SK-N-SH treated with all-trans-retinoic acid at 6 μM for 48 hours (cell line): Measurements from ENCODE around the gene TERB1.

Source experiments
- ATAC-seq: fragments of 200-7000 bp; cut with Tn5 transposase; 3 replicates; pipeline ENCODE4 v1.9.1; 2020; ENCODE audit warnings: mild to moderate bottlenecking, moderate library complexity
- ARNTL ChIP-seq: fragments of 450-650 bp; formaldehyde crosslinking; IDR thresholded peaks from 2 replicates; pipeline ENCODE4 v1.5.0; 2020; ENCODE audit warnings: low read depth, mild to moderate bottlenecking, moderate library complexity, borderline replicate concordance
- BACH2 ChIP-seq: fragments of 250-450 bp; sonication (Bioruptor Pico); IDR thresholded peaks from 2 replicates; pipeline ENCODE4 v1.9.0; 2021; ENCODE audit warnings: mild to moderate bottlenecking, borderline replicate concordance
- CSDC2 ChIP-seq: fragments of 250-450 bp; sonication (Bioruptor Pico); IDR thresholded peaks from 2 replicates; pipeline ENCODE4 v1.5.0; 2020; ENCODE audit warnings: mild to moderate bottlenecking, moderate library complexity
- CSRNP3 ChIP-seq: fragments of 250-450 bp; sonication (Bioruptor Pico); IDR thresholded peaks from 2 replicates; pipeline ENCODE4 v1.5.1; 2021; ENCODE audit warnings: mild to moderate bottlenecking, moderate library complexity
- ESRRG ChIP-seq: fragments of 250-450 bp; sonication (Bioruptor Pico); IDR thresholded peaks from 2 replicates; pipeline ENCODE4 v1.6.1; 2021; ENCODE audit warnings: mild to moderate bottlenecking
- GLIS3 ChIP-seq: fragments of 250-450 bp; sonication (Bioruptor Pico); IDR thresholded peaks from 2 replicates; pipeline ENCODE4 v1.5.0; 2020; ENCODE audit warnings: mild to moderate bottlenecking, moderate library complexity
- ISL1 ChIP-seq: fragments of 250-450 bp; sonication (Bioruptor Pico); IDR thresholded peaks from 2 replicates; pipeline ENCODE4 v2.1.2; 2022; ENCODE audit warnings: mild to moderate bottlenecking, moderate library complexity
- OSR1 ChIP-seq: fragments of 250-450 bp; sonication (Bioruptor Pico); IDR thresholded peaks from 2 replicates; pipeline ENCODE4 v1.8.0; 2022; ENCODE audit warnings: moderate library complexity, mild to moderate bottlenecking, inconsistent platforms
- PATZ1 ChIP-seq: fragments of 250-450 bp; sonication (Bioruptor Pico); IDR thresholded peaks from 2 replicates; pipeline ENCODE4 v1.8.0; 2020; ENCODE audit warnings: mild to moderate bottlenecking, moderate library complexity, borderline replicate concordance
- POU6F1 ChIP-seq: fragments of 250-450 bp; sonication (Bioruptor Pico); IDR thresholded peaks from 2 replicates; pipeline ENCODE4 v1.8.0; 2021; ENCODE audit warnings: low read depth, mild to moderate bottlenecking, moderate library complexity, borderline replicate concordance
- PPARA ChIP-seq: fragments of 250-450 bp; sonication (Bioruptor Pico); IDR thresholded peaks from 2 replicates; pipeline ENCODE4 v1.5.0; 2020; ENCODE audit warnings: mild to moderate bottlenecking, borderline replicate concordance
- RARB ChIP-seq: fragments of 250-450 bp; sonication (Bioruptor Pico); IDR thresholded peaks from 2 replicates; pipeline ENCODE4 v1.8.0; 2021; ENCODE audit warnings: mild to moderate bottlenecking, moderate library complexity
- SNAI2 ChIP-seq: fragments of 250-450 bp; sonication (Bioruptor Pico); IDR thresholded peaks from 2 replicates; pipeline ENCODE4 v1.5.0; 2020; ENCODE audit warnings: mild to moderate bottlenecking, moderate library complexity
- TCF4 ChIP-seq: fragments of 250-450 bp; sonication (Bioruptor Pico); IDR thresholded peaks from 2 replicates; pipeline ENCODE4 v1.8.0; 2021; ENCODE audit warnings: mild to moderate bottlenecking, moderate library complexity, borderline replicate concordance
- TOX ChIP-seq: fragments of 250-450 bp; sonication (Bioruptor Pico); IDR thresholded peaks from 2 replicates; pipeline ENCODE4 v1.8.0; 2021; ENCODE audit warnings: mild to moderate bottlenecking, moderate library complexity, borderline replicate concordance
- ZC3H10 ChIP-seq: fragments of 250-450 bp; sonication (Bioruptor Pico); IDR thresholded peaks from 2 replicates; pipeline ENCODE4 v1.5.1; 2021; ENCODE audit warnings: mild to moderate bottlenecking, moderate library complexity
- ZFP3 ChIP-seq: fragments of 250-450 bp; sonication (Bioruptor Pico); IDR thresholded peaks from 2 replicates; pipeline ENCODE4 v1.5.0; 2020; ENCODE audit warnings: mild to moderate bottlenecking, moderate library complexity
- ZNF565 ChIP-seq: fragments of 450-650 bp; formaldehyde crosslinking; conservative IDR thresholded peaks from 2 replicates; pipeline ENCODE4 v1.5.0; 2020; ENCODE audit warnings: low read depth, mild to moderate bottlenecking, moderate library complexity
- ZNF70 ChIP-seq: fragments of 450-650 bp; formaldehyde crosslinking; IDR thresholded peaks from 2 replicates; pipeline ENCODE4 v1.5.0; 2020; ENCODE audit warnings: mild to moderate bottlenecking, moderate library complexity
- ZNF8 ChIP-seq: fragments of 450-650 bp; formaldehyde crosslinking; IDR thresholded peaks from 2 replicates; pipeline ENCODE4 v1.5.0; 2020; ENCODE audit warnings: mild to moderate bottlenecking, moderate library complexity
- TF ChIP-seq, protein P1 (sequence below): fragments of 250-450 bp; sonication (Bioruptor Pico); IDR thresholded peaks from 2 replicates; pipeline ENCODE4 v1.5.1; 2020; ENCODE audit warnings: low read depth, mild to moderate bottlenecking, moderate library complexity
- TF ChIP-seq, protein P2 (sequence below): fragments of 250-450 bp; sonication (Bioruptor Pico); IDR thresholded peaks from 2 replicates; pipeline ENCODE4 v1.5.0; 2020; ENCODE audit warnings: mild to moderate bottlenecking, moderate library complexity

Gene TERB1

GRCh38 chr16:66790130-66790733, 11.2 kb downstream of the TERB1 start:
- TF ChIP-seq ZNF70 (CRISPR knock-in tag) (no peak), TOX (CRISPR knock-in tag) (no peak), SNAI2 (CRISPR knock-in tag) (no peak), ZFP3 (CRISPR knock-in tag) (no peak), ZNF565 (no peak), TCF4 (CRISPR knock-in tag) (no peak), ZNF8 (CRISPR knock-in tag) (no peak), PPARA (no peak), OSR1 (CRISPR knock-in tag) (no peak), ARNTL (CRISPR knock-in tag) (no peak), ISL1 (no peak), ZC3H10 (no peak), RARB (no peak), CSRNP3 (no peak), CSDC2 (CRISPR knock-in tag) (no peak)
- TF ChIP-seq, protein P1, sequence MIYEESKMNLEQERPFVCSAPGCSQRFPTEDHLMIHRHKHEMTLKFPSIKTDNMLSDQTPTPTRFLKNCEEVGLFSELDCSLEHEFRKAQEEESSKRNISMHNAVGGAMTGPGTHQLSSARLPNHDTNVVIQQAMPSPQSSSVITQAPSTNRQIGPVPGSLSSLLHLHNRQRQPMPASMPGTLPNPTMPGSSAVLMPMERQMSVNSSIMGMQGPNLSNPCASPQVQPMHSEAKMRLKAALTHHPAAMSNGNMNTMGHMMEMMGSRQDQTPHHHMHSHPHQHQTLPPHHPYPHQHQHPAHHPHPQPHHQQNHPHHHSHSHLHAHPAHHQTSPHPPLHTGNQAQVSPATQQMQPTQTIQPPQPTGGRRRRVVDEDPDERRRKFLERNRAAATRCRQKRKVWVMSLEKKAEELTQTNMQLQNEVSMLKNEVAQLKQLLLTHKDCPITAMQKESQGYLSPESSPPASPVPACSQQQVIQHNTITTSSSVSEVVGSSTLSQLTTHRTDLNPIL (CRISPR knock-in tag): no peak
- no peak for ATAC-seq

DNA sequence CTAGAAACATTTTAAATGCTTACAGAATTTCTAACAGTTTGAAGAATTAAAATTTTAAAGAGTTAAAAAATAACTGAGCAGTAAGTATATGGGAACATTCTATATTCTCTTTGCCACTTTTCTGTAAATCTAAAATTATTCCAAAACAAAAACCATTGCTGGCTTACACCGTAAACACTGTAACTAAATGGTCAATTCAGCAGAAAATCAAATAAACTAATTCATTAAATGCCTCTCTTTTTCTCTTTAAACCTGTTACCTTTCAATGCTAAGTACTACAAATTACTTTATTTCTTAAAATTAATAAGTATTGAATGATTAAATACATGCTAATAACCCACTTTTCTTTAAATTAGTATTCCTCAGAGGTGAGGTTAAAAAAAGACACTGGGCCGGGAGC, 14.0 kb downstream of the TERB1 start:
- ATAC-seq: no peak
- TF ChIP-seq ZFP3 (CRISPR knock-in tag) (no peak), PPARA (no peak), CSDC2 (CRISPR knock-in tag) (no peak), SNAI2 (CRISPR knock-in tag) (no peak), PATZ1 (CRISPR knock-in tag) (no peak), TCF4 (CRISPR knock-in tag) (no peak), RARB (no peak), POU6F1 (CRISPR knock-in tag) (no peak), ESRRG (CRISPR knock-in tag) (no peak), OSR1 (CRISPR knock-in tag) (no peak), ARNTL (CRISPR knock-in tag) (no peak), BACH2 (CRISPR knock-in tag) (no peak), GLIS3 (CRISPR knock-in tag) (no peak), ISL1 (no peak), ZNF8 (CRISPR knock-in tag) (no peak)
- TF ChIP-seq, protein P2, sequence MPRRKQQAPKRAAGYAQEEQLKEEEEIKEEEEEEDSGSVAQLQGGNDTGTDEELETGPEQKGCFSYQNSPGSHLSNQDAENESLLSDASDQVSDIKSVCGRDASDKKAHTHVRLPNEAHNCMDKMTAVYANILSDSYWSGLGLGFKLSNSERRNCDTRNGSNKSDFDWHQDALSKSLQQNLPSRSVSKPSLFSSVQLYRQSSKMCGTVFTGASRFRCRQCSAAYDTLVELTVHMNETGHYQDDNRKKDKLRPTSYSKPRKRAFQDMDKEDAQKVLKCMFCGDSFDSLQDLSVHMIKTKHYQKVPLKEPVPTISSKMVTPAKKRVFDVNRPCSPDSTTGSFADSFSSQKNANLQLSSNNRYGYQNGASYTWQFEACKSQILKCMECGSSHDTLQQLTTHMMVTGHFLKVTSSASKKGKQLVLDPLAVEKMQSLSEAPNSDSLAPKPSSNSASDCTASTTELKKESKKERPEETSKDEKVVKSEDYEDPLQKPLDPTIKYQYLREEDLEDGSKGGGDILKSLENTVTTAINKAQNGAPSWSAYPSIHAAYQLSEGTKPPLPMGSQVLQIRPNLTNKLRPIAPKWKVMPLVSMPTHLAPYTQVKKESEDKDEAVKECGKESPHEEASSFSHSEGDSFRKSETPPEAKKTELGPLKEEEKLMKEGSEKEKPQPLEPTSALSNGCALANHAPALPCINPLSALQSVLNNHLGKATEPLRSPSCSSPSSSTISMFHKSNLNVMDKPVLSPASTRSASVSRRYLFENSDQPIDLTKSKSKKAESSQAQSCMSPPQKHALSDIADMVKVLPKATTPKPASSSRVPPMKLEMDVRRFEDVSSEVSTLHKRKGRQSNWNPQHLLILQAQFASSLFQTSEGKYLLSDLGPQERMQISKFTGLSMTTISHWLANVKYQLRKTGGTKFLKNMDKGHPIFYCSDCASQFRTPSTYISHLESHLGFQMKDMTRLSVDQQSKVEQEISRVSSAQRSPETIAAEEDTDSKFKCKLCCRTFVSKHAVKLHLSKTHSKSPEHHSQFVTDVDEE (CRISPR knock-in tag): no peak

GRCh38 chr16:66786551-66786950, 14.8 kb downstream of the TERB1 start:
- no peak for ATAC-seq
- TF ChIP-seq ZNF8 (CRISPR knock-in tag) (no peak), PPARA (no peak), TOX (CRISPR knock-in tag) (no peak), POU6F1 (CRISPR knock-in tag) (no peak), ARNTL (CRISPR knock-in tag) (no peak), TCF4 (CRISPR knock-in tag) (no peak), PATZ1 (CRISPR knock-in tag) (no peak), ISL1 (no peak), OSR1 (CRISPR knock-in tag) (no peak), SNAI2 (CRISPR knock-in tag) (no peak)
- TF ChIP-seq, protein P1 (CRISPR knock-in tag): no peak
